Endodermal cell (in vitro differentiated cells): ENCODE results near the gene AHNAK. TPM values are rescaled to one million over a fixed set of nuclear protein-coding genes. Genes with fewer than 3 reads are reported as not detected.

ENCODE experiments used
- DNase-seq: peaks from one replicate; pipeline ENCODE4 v3.0.0-alpha.2; 2017
- H3K27ac ChIP-seq: 2 replicates; pipeline ENCODE4 v1.5.1; 2013; ENCODE audit warnings: mild to moderate bottlenecking, low read depth, low read length, moderate library complexity
- H3K27me3 ChIP-seq: 2 replicates; pipeline ENCODE4 v1.6.1; 2013; ENCODE audit warnings: mild to moderate bottlenecking, low read length, moderate library complexity; ENCODE audit not compliant: insufficient read depth, control insufficient read depth, poor library complexity, severe bottlenecking
- H3K36me3 ChIP-seq: 2 replicates; pipeline ENCODE4 v1.7.0; 2013; ENCODE audit warnings: mild to moderate bottlenecking, low read length, moderate library complexity; ENCODE audit not compliant: control insufficient read depth, insufficient read depth
- H3K4me1 ChIP-seq: one replicate; pipeline ENCODE4 v1.7.0; 2013; ENCODE audit warnings: low read length; ENCODE audit not compliant: control insufficient read depth, insufficient read depth
- H3K4me3 ChIP-seq: 2 replicates; pipeline ENCODE4 v1.5.1; 2013; ENCODE audit warnings: mild to moderate bottlenecking, low read length, moderate library complexity
- H3K9ac ChIP-seq: 2 replicates; pipeline ENCODE4 v1.6.1; 2013; ENCODE audit warnings: mild to moderate bottlenecking, low read length, moderate library complexity; ENCODE audit not compliant: poor library complexity, severe bottlenecking; ENCODE audit errors: extremely low read depth
- H3K9me3 ChIP-seq: 2 replicates; pipeline ENCODE4 v1.6.1; 2013; ENCODE audit warnings: mild to moderate bottlenecking, low read length, moderate library complexity; ENCODE audit not compliant: control insufficient read depth
- H3K27ac Mint-ChIP-seq: 2 replicates; pipeline ENCODE4 v1.8.0; 2020; ENCODE audit warnings: mixed read lengths
- H3K27me3 Mint-ChIP-seq: 2 replicates; pipeline ENCODE4 v1.8.0; 2021; ENCODE audit warnings: mild to moderate bottlenecking, mixed read lengths; ENCODE audit not compliant: insufficient read depth
- H3K36me3 Mint-ChIP-seq: 2 replicates; pipeline ENCODE4 v1.8.0; 2020; ENCODE audit warnings: low read depth, mixed read lengths
- H3K4me1 Mint-ChIP-seq: 2 replicates; pipeline ENCODE4 v1.8.0; 2020; ENCODE audit warnings: mixed read lengths
- H3K4me3 Mint-ChIP-seq: 2 replicates; pipeline ENCODE4 v1.8.0; 2020; ENCODE audit warnings: mild to moderate bottlenecking, moderate library complexity, mixed read lengths
- H3K9me3 Mint-ChIP-seq: 2 replicates; pipeline ENCODE4 v1.8.0; 2020; ENCODE audit warnings: mild to moderate bottlenecking, mixed read lengths
- CTCF ChIP-seq: fragments of 200-600 bp; sonication (generic); conservative IDR thresholded peaks from 2 replicates; pipeline ENCODE4 v1.5.0; 2021; ENCODE audit warnings: antibody characterized with exemption, mild to moderate bottlenecking
- WGBS, 2 experiments: methylation state at CpG; one replicate each; pipeline versions ENCODE4 v1.1.5 to v1.1.7; 2013; ENCODE audit warnings: missing lambda C conversion rate in 2 of 2, mixed read lengths in 1 of 2; ENCODE audit not compliant: insufficient coverage in 1 of 2, insufficient read length in 1 of 2; 5-methylcytosine and 5-hydroxymethylcytosine counted together
- total RNA-seq, 2 donors: library from RNA; stranded (reverse); fragmentation: NEBNext Ultra II Directional in 1 of 2; extraction: Animal tissue kit (Norgen Biotek cat#: 25700) in 1 of 2; gene quantifications; 2 replicates in 1 of 2; 3 replicates in 1 of 2; pipeline ENCODE4 v1.2.1, GENCODE V29; 2021

Gene AHNAK
- total RNA-seq, 2 donors from 2014 or later = 109 to 165 TPM

GRCh38 chr11:62418733-62419132, 127.9 kb downstream of the AHNAK start, which contains the start of gene SCGB1A1:
Gene SCGB1A1, plus strand, starts transcription at chr11:62419033. Its CDS starts 63 bp downstream, at chr11:62419096.
- H3K27me3 ChIP-seq = no peaks in the 10 kb centered on the region
- Mint-ChIP-seq H3K27me3 (peaks cover 22% of the 10 kb centered on the region), H3K36me3 (no peaks in the 10 kb centered on the region), H3K27ac (no peak within 1 kb of the TSS), H3K4me3 (no peak within 1 kb of the TSS), H3K9me3 (peaks cover 2% of the 10 kb centered on the region), H3K4me1 (peaks cover 27% of the 10 kb centered on the region)
- H3K9me3 ChIP-seq = no peaks in the 10 kb centered on the region
- H3K27ac ChIP-seq = no peak within 1 kb of the TSS
- TF ChIP-seq CTCF = no peak
- WGBS, 2 experiments = 98% methylated on average over 4 of the region's 4 CpGs; no CpG with 5 or more reads in 1 of the 2 experiments
- H3K9ac ChIP-seq = no peak within 1 kb of the TSS
- DNase-seq = no peak
- H3K36me3 ChIP-seq = no peaks in the 10 kb centered on the region
- H3K4me3 ChIP-seq = no peak within 1 kb of the TSS
- H3K4me1 ChIP-seq = peaks cover 9% of the 10 kb centered on the region

GRCh38 chr11:62418136-62418535, 128.5 kb downstream of the AHNAK start:
- Histone ChIP-seq H3K4me3 (no peak overlapping the region), H3K9me3 (no peaks in the 10 kb centered on the region), H3K27ac (no peak overlapping the region), H3K27me3 (no peaks in the 10 kb centered on the region), H3K9ac (no peak overlapping the region), H3K4me1 (peaks cover 9% of the 10 kb centered on the region), H3K36me3 (no peaks in the 10 kb centered on the region)
- H3K9me3 Mint-ChIP-seq = peaks cover 2% of the 10 kb centered on the region
- H3K27me3 Mint-ChIP-seq = peaks cover 16% of the 10 kb centered on the region
- DNase-seq = no peak
- H3K27ac Mint-ChIP-seq = no peak overlapping the region
- 94 to 96% methylated on average over 5 of the region's 5 CpGs for WGBS, 2 experiments
- no peaks in the 10 kb centered on the region for H3K36me3 Mint-ChIP-seq
- H3K4me1 Mint-ChIP-seq = peaks cover 22% of the 10 kb centered on the region
- no peak overlapping the region for H3K4me3 Mint-ChIP-seq
- TF ChIP-seq CTCF = no peak

GRCh38 chr11:62416596-62416995, 130.0 kb downstream of the AHNAK start:
- H3K4me3 Mint-ChIP-seq = no peak overlapping the region
- H3K27me3 ChIP-seq = no peaks in the 10 kb centered on the region
- no peak overlapping the region for H3K27ac ChIP-seq
- peaks cover 18% of the 10 kb centered on the region for H3K4me1 Mint-ChIP-seq
- no peaks in the 10 kb centered on the region for H3K36me3 ChIP-seq
- no peak for TF ChIP-seq CTCF
- peaks cover 3% of the 10 kb centered on the region for H3K27me3 Mint-ChIP-seq
- H3K9me3 ChIP-seq = no peaks in the 10 kb centered on the region
- H3K9me3 Mint-ChIP-seq = peaks cover 2% of the 10 kb centered on the region
- peak; percentile 31 for DNase-seq
- H3K4me1 ChIP-seq = peaks cover 9% of the 10 kb centered on the region
- no peak overlapping the region for H3K9ac ChIP-seq
- H3K27ac Mint-ChIP-seq = no peak overlapping the region
- WGBS, 2 experiments = 92 to 93% methylated on average over 10 to 12 of the region's 12 CpGs
- no peaks in the 10 kb centered on the region for H3K36me3 Mint-ChIP-seq
- no peak overlapping the region for H3K4me3 ChIP-seq
